SU-DHL-6 (cell line): Measurements from ENCODE around the gene BMPR1B.

Experiments
- CTCF ChIP-seq: fragments of 200-600 bp; sonication (generic); IDR thresholded peaks from one replicate; pipeline ENCODE4 v1.5.1; 2017; ENCODE audit warnings: antibody characterized with exemption, mild to moderate bottlenecking, low read length, moderate library complexity; ENCODE audit not compliant: insufficient read depth, poor library complexity, severe bottlenecking
- EZH2phosphoT487 ChIP-seq: fragments of 200-600 bp; sonication (generic), shearing (Covaris generic); conservative IDR thresholded peaks from 2 replicates; pipeline ENCODE4 v1.6.1; 2018; ENCODE audit warnings: mild to moderate bottlenecking, antibody characterized with exemption, low read length, moderate library complexity, mixed read lengths

- TF ChIP-seq EZH2phosphoT487 = no peak
- TF ChIP-seq CTCF = no peak
Observed at GRCh38 chr4:95059663-95060062, 301.9 kb downstream of the BMPR1B start.
